Chondrocyte (in vitro differentiated cells): ENCODE data around the gene ZNF584. TPM values are rescaled to one million over a fixed set of nuclear protein-coding genes. Genes with fewer than 3 reads are reported as not detected.

Experiments used
- DNase-seq: peaks from one replicate; pipeline ENCODE4 v3.0.0; 2021; ENCODE audit warnings: mixed read lengths, low spot score
- H3K27ac Mint-ChIP-seq: one replicate; pipeline ENCODE4 v1.8.0; 2021; ENCODE audit warnings: mild to moderate bottlenecking, moderate library complexity, mixed read lengths; ENCODE audit not compliant: unreplicated experiment
- H3K27me3 Mint-ChIP-seq: 2 replicates; pipeline ENCODE4 v1.8.0; 2021; ENCODE audit warnings: low read depth, mixed read lengths
- H3K36me3 Mint-ChIP-seq: 2 replicates; pipeline ENCODE4 v1.8.0; 2021; ENCODE audit warnings: low read depth, mixed read lengths
- H3K4me1 Mint-ChIP-seq: 2 replicates; pipeline ENCODE4 v1.8.0; 2021; ENCODE audit warnings: low read depth, mild to moderate bottlenecking, mixed read lengths
- H3K4me3 Mint-ChIP-seq: one replicate; pipeline ENCODE4 v1.8.0; 2021; ENCODE audit warnings: mild to moderate bottlenecking, moderate library complexity, mixed read lengths; ENCODE audit not compliant: unreplicated experiment
- H3K9me3 Mint-ChIP-seq: 2 replicates; pipeline ENCODE4 v1.8.0; 2021; ENCODE audit warnings: low read depth, mixed read lengths
- total RNA-seq: library from RNA; stranded (reverse); gene quantifications from 3 replicates; pipeline ENCODE4 v1.2.1, GENCODE V29; 2021
- TF ChIP-seq, protein P1 (sequence below): fragments of 200-600 bp; sonication (generic); IDR thresholded peaks from 2 replicates; pipeline ENCODE4 v1.5.0; 2021; ENCODE audit warnings: antibody characterized with exemption, mild to moderate bottlenecking, moderate library complexity

The ZNF584 gene
- total RNA-seq, 1 donor from 2014 or later = 10.2 TPM

DNA sequence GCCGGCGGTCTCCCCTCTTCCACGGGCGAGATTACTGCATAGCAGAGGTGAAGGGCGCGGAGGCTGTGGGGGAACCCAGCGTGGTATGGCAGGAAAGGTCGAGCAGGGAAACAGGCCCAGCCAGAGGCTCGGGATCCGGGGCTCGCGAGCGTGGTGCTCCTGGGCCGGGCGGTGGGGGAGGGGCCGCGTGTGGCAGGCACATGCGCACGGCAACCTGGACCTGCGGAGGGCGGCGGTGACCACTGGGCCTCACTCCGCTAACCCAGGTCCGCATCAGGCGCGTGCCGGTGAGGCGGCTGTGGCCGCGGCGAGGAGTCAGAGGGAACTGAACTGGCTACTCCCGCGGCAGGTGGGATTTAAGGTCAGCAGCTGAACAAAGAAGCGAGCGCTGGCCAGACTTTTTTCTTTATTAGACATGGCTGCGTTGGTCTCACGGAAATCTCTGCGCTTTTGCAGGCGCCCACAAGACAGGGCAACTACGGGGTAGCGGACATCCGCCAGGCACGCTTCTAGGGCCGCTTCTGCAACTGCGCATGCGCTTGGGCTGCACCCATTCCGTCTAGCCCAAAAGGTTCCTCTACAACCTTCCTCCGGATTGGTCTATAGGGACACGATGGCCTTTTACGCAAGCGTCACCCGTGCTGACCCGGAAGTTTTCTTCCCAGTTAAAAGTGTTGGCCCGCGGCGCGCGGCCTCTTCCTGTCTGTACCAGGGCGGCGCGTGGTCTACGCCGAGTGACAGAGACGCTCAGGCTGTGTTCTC is 21.7 kb upstream of the ZNF584 start, which contains the start of gene RPS5:
RPS5 (plus strand) TSS at position 694 of the 762 bp plus-strand sequence. CDS start 869 bp downstream, outside the sequence.
- Mint-ChIP-seq H3K27ac (peak within 1 kb of the TSS; percentile 97), H3K4me1 (peaks cover 40% of the 10 kb centered on the region), H3K9me3 (no peaks in the 10 kb centered on the region), H3K27me3 (no peaks in the 10 kb centered on the region), H3K4me3 (peak within 1 kb of the TSS; percentile 95), H3K36me3 (peaks cover 13% of the 10 kb centered on the region)
- TF ChIP-seq, protein P1, sequence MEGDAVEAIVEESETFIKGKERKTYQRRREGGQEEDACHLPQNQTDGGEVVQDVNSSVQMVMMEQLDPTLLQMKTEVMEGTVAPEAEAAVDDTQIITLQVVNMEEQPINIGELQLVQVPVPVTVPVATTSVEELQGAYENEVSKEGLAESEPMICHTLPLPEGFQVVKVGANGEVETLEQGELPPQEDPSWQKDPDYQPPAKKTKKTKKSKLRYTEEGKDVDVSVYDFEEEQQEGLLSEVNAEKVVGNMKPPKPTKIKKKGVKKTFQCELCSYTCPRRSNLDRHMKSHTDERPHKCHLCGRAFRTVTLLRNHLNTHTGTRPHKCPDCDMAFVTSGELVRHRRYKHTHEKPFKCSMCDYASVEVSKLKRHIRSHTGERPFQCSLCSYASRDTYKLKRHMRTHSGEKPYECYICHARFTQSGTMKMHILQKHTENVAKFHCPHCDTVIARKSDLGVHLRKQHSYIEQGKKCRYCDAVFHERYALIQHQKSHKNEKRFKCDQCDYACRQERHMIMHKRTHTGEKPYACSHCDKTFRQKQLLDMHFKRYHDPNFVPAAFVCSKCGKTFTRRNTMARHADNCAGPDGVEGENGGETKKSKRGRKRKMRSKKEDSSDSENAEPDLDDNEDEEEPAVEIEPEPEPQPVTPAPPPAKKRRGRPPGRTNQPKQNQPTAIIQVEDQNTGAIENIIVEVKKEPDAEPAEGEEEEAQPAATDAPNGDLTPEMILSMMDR = no peak
- DNase-seq = peak; percentile 97

DNA sequence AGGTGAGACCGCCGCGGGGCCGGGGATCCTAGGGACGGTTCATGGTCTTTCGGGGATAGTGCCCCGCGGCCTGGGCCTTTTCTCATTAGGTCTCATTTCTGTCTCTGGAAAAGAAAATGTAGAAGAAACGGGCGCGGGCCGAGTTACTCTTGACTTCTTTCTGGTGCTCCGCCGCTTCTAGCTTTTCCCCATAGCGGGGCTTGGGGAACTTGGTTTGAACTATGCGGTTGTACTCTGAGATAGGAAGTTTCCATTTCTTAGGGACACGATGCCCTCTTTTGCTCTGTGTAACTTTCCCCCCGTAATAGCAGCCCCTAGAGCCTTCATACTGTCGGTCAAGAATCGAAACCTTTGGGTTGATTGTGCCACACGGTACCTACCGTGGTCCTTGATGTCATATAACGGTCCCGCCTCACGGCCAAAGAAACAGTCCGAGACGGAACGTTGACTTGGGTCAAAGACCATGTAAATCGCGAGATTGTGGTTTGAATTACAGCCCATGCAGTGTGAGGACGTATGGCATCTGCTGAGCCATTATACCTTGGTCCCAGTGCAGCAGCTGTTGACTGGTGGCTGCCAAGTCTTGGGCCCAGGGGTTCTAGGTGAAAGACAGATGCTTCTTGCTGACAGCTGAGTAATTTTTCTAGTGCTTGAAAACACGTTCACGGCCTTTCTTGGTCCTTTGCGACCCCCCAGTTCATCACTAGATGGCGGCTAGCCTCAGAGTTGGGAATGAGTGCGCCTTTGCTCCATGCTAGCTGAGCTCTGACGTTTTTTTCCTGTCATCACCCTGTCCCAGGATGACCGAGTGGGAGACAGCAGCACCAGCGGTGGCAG is 20.9 kb upstream of the ZNF584 start:
- no peaks in the 10 kb centered on the region for H3K9me3 Mint-ChIP-seq
- H3K4me3 Mint-ChIP-seq = peak overlapping the region; percentile 95
- peak; percentile 38 for DNase-seq
- peak overlapping the region; percentile 97 for H3K27ac Mint-ChIP-seq
- H3K36me3 Mint-ChIP-seq = peaks cover 14% of the 10 kb centered on the region
- no peaks in the 10 kb centered on the region for H3K27me3 Mint-ChIP-seq
- TF ChIP-seq, protein P1 = peak; percentile 7
- H3K4me1 Mint-ChIP-seq = peaks cover 33% of the 10 kb centered on the region

DNA sequence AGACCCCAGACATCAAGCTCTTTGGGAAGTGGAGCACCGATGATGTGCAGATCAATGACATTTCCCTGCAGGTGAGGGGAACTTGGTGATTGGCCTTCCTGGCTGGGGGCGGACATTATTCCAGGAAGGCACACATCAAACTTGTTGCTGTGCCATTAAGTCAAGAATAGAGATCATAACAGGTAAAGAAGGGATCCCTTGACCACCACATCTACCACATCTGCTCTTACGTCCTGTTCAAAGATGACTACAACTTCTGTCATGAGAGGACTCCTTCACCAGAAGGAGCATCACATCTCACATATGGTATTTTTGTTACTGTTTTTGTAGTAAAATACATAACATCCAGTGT is 20.3 kb upstream of the ZNF584 start:
- H3K27me3 Mint-ChIP-seq = no peaks in the 10 kb centered on the region
- H3K4me1 Mint-ChIP-seq = peaks cover 33% of the 10 kb centered on the region
- TF ChIP-seq, protein P1 = no peak
- peaks cover 18% of the 10 kb centered on the region for H3K36me3 Mint-ChIP-seq
- H3K27ac Mint-ChIP-seq = peak overlapping the region; percentile 97
- H3K4me3 Mint-ChIP-seq = peak overlapping the region; percentile 95
- DNase-seq = no peak
- H3K9me3 Mint-ChIP-seq = no peaks in the 10 kb centered on the region

DNA sequence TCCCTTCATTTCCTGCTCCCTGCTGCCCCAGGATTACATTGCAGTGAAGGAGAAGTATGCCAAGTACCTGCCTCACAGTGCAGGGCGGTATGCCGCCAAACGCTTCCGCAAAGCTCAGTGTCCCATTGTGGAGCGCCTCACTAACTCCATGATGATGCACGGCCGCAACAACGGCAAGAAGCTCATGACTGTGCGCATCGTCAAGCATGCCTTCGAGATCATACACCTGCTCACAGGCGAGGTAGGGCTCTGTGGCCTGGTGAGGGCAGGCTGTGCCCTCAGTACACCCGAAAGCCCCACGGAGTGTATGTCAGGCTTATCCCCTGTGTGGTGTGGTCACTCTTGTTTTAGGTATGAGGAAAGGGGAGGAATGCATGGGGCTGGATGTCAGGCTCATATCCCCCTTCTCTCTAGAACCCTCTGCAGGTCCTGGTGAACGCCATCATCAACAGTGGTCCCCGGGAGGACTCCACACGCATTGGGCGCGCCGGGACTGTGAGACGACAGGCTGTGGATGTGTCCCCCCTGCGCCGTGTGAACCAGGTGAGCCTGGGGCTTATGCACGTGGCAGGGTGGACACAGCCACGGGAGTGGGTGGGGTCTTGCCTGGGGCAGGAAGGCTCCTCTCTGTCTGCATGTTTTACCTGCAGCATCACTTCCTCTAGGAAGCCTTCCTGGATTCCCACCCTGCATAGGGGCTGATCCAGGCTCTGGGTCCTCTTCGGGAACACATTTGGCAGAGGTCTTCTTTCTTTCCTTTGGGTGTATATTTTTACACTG is 15.3 kb upstream of the ZNF584 start:
- no peak for DNase-seq

More for the DNA sequence above, 15.3 kb upstream of the ZNF584 start:
- no peak overlapping the region for H3K27ac Mint-ChIP-seq
- H3K27me3 Mint-ChIP-seq = no peaks in the 10 kb centered on the region
- H3K9me3 Mint-ChIP-seq = no peaks in the 10 kb centered on the region
- H3K4me3 Mint-ChIP-seq = no peak overlapping the region
- peaks cover 27% of the 10 kb centered on the region for H3K36me3 Mint-ChIP-seq
- peaks cover 13% of the 10 kb centered on the region for H3K4me1 Mint-ChIP-seq
- TF ChIP-seq, protein P1 = no peak
